ENCODE data around the gene RUNX2. TPM values are rescaled to one million over a fixed set of nuclear protein-coding genes. Genes with fewer than 3 reads are reported as not detected.
A peak's percentile ranks its signal among the peaks of the same experiment; 100 is the strongest.

The RUNX2 gene
- total RNA-seq, 4 donors from 2014 or later = 0.78 to 2.0 (median 0.94) TPM

DNA sequence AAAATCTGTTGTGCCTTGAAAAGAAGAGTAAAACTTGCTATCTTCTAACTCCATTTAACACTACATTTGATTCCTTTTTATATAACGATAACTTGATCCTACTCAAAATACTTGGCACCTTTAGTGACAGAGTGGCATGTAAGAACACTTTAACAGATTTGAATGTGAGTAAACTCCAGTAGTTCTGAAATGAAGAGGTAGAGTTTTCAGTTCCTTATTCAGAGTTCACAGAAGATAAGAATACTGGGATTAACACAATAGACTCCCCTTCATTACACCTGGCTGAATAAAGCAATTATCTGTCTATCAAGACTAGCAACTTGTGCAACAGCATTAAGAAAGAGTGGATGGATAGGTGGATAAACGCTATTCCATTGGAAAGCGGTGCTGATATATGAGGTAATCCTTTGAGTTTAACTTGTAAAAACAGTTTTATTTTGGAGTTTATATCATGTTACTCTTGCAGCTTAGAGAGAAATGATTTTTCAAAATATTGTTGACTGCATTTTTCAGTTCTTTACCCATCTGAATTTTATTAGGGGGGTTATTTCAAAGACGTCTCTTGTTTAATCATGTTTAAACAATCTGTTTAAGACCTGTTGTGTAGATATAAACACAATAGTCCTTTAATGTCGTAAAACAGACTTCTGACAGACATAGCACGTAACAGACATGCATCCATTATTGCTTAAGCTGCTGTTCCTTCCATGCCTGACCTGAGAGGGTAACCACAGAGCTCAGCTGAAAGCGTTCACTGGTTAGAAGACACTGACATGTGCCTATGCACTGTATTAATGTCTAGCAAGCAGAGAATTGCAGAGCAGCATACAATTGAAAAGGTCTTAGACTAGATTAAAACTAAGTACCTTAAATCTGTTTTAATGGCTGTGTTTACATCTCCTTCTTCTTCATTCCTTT is 152.0 kb downstream of the RUNX2 start:
- no peak for ATAC-seq
- no peak overlapping the region for H3K27ac ChIP-seq
- no peaks in the 10 kb centered on the region for H3K36me3 ChIP-seq
- DNase-seq = no peak
- intact Hi-C loops (cut with DNase I; ENCODE audit: low total_unique reads) (loop anchor here (10.0 kb wide), 1 partner anchor 95 kb away; no protein-coding TSS in a partner anchor), in situ Hi-C loops (cut with MboI; ENCODE audit: low sequenced_read_pairs in 4 of 4) (no loop called here)
- no peaks in the 10 kb centered on the region for H3K9me3 ChIP-seq
- no peak overlapping the region for H3K4me3 ChIP-seq
- no peaks in the 10 kb centered on the region for H3K27me3 ChIP-seq
- TF ChIP-seq CTCF (IDR thresholded peaks at IDR 0.05 in 4 of 5, conservative IDR thresholded peaks at IDR 0.05 in 1 of 5) (no peak), POLR2A (IDR thresholded peaks at IDR 0.05) (no peak)
- peaks cover 14 to 19% of the 10 kb centered on the region in 2 donors for H3K4me1 ChIP-seq

DNA sequence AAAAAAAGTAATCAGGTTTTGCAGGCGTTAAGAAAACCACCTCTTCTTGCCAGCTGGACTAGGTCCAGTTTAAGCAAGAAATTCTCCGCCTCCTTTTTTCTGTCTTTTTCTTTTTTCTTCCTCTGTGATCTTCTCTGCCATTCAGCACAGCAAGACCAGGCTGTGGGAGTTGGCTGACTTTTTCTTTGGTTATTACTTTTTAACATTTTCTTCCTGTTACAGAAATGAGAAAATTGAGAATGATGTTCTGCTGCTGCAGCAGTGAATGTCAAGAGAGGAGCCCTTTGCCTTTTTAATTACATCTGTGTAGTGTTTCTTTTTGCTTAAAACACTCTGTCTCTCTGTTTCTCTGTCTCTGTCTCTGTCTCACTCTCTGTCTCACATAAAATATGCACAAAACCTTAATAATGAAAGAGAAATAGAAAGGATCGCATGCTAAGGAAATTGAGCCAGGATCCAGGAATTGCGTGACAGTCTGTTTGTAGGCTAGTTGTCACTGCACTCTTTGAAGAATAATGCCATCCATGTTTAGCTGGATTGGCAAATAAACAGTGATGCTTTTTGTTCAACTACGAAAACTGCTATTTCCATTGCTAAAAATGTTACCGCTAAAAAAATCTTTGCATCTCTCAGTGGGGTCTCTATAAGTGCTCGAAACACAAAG is 152.8 kb downstream of the RUNX2 start:
- DNase-seq = no peak
- no peak for TF ChIP-seq POLR2A (IDR thresholded peaks at IDR 0.05)
- no peak for TF ChIP-seq CTCF (IDR thresholded peaks at IDR 0.05 in 4 of 5, conservative IDR thresholded peaks at IDR 0.05 in 1 of 5)
- intact Hi-C loops (cut with DNase I; ENCODE audit: low total_unique reads) = loop anchor here (10.0 kb wide), 1 partner anchor 94 kb away; no protein-coding TSS in a partner anchor
- no peaks in the 10 kb centered on the region for H3K36me3 ChIP-seq
- no peak for ATAC-seq
- in situ Hi-C loops (cut with MboI; ENCODE audit: low sequenced_read_pairs in 4 of 4) = no loop called here
- no peaks in the 10 kb centered on the region for H3K9me3 ChIP-seq
- H3K27ac ChIP-seq = no peak overlapping the region
- H3K27me3 ChIP-seq = no peaks in the 10 kb centered on the region
- H3K4me1 ChIP-seq = peaks cover 14 to 19% of the 10 kb centered on the region in 2 donors
- H3K4me3 ChIP-seq = peak overlapping the region in 1 of 4 donors; percentile 5

- Histone ChIP-seq H3K4me1 (peaks cover 24 to 36% of the 10 kb centered on the region in 2 donors), H3K27me3 (no peaks in the 10 kb centered on the region), H3K36me3 (no peaks in the 10 kb centered on the region), H3K4me3 (no peak overlapping the region), H3K27ac (peak overlapping the region; percentile 27 to 53 (median 50)), H3K9me3 (no peaks in the 10 kb centered on the region)
- intact Hi-C loops (cut with DNase I; ENCODE audit: low total_unique reads) (loop anchor here (10.0 kb wide), 1 partner anchor 92 kb away; no protein-coding TSS in a partner anchor), in situ Hi-C loops (cut with MboI; ENCODE audit: low sequenced_read_pairs in 4 of 4) (no loop called here)
- DNase-seq (peak in 1 of 2 donors; percentile 9), ATAC-seq (peak; percentile 83 to 88)
- TF ChIP-seq CTCF (IDR thresholded peaks at IDR 0.05 in 4 of 5, conservative IDR thresholded peaks at IDR 0.05 in 1 of 5) (no peak), POLR2A (IDR thresholded peaks at IDR 0.05) (no peak)
Measured at GRCh38 chr6:45483021-45483420, 154.9 kb downstream of the RUNX2 start.

- Histone ChIP-seq H3K36me3 (no peaks in the 10 kb centered on the region), H3K27me3 (no peaks in the 10 kb centered on the region), H3K4me3 (no peak overlapping the region), H3K9me3 (no peaks in the 10 kb centered on the region), H3K27ac (peak overlapping the region in 3 of 4 donors; percentile 49 to 53 (median 51)), H3K4me1 (peaks cover 29 to 39% of the 10 kb centered on the region in 2 donors)
- in situ Hi-C loops (cut with MboI; ENCODE audit: low sequenced_read_pairs in 4 of 4) = no loop called here
- intact Hi-C loops (cut with DNase I; ENCODE audit: low total_unique reads) = loop anchor here (10.0 kb wide), 1 partner anchor 91 kb away; no protein-coding TSS in a partner anchor
- no peak for DNase-seq
- no peak for TF ChIP-seq POLR2A (IDR thresholded peaks at IDR 0.05)
- TF ChIP-seq CTCF (IDR thresholded peaks at IDR 0.05 in 4 of 5, conservative IDR thresholded peaks at IDR 0.05 in 1 of 5) = no peak
- ATAC-seq = no peak
Measured at GRCh38 chr6:45483501-45483900, 155.4 kb downstream of the RUNX2 start.

Measured in gastrocnemius medialis (tissue), 4 donors.